WERI-Rb-1 (cell line): ENCODE measurements around the gene SELE.

Source experiments
- DNase-seq: peaks from one replicate; pipeline ENCODE4 v3.0.0-alpha.2; 2020
- H3K27ac ChIP-seq: fragments of 250-450 bp; sonication (Bioruptor Pico); 2 replicates; pipeline ENCODE4 v1.5.1; 2020; ENCODE audit warnings: mild to moderate bottlenecking, moderate library complexity
- H3K27me3 ChIP-seq: fragments of 250-450 bp; sonication (Bioruptor Pico); 2 replicates; pipeline ENCODE4 v1.5.1; 2021; ENCODE audit warnings: mild to moderate bottlenecking, low read depth, moderate library complexity; ENCODE audit not compliant: insufficient read depth, severe bottlenecking
- H3K36me3 ChIP-seq: fragments of 250-450 bp; sonication (Bioruptor Pico); 2 replicates; pipeline ENCODE4 v1.5.1; 2020; ENCODE audit warnings: mild to moderate bottlenecking, moderate library complexity
- H3K4me3 ChIP-seq: 2 replicates; pipeline ENCODE4 v1.5.1; 2011; ENCODE audit warnings: low read depth, mild to moderate bottlenecking, control low read depth, low read length
- H3K9me3 ChIP-seq: fragments of 250-450 bp; sonication (Bioruptor Pico); 2 replicates; pipeline ENCODE4 v1.5.1; 2021; ENCODE audit warnings: mild to moderate bottlenecking, moderate library complexity; ENCODE audit not compliant: severe bottlenecking
- TF ChIP-seq, protein P1 (sequence below): IDR thresholded peaks from 2 replicates; pipeline ENCODE4 v1.5.1; 2011; ENCODE audit warnings: low read depth, mild to moderate bottlenecking, control low read depth, inconsistent platforms, low read length

Gene SELE

DNA sequence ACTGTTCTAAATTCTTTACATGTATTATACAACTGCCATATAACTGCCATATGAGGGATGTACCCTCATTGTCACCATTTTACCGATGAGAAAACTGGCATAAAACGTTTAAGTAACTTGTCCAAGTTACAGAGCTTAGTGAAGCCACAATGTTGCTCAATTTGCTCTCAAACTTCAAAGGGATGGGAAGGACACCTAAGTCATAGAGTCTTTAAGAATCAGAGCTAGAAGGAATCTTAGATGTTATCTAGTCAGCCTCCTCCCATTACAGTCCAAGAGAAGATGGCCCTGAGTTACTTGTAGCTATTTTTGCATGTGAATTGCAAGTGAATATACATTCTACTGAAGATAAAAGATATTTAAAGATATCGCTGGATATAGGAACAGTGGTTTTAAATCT, 54.2 kb downstream of the SELE start:
- Histone ChIP-seq H3K36me3 (no peaks in the 10 kb centered on the region), H3K9me3 (no peaks in the 10 kb centered on the region), H3K4me3 (no peak overlapping the region), H3K27me3 (no peaks in the 10 kb centered on the region), H3K27ac (no peak overlapping the region)
- no peak for DNase-seq
- TF ChIP-seq, protein P1, sequence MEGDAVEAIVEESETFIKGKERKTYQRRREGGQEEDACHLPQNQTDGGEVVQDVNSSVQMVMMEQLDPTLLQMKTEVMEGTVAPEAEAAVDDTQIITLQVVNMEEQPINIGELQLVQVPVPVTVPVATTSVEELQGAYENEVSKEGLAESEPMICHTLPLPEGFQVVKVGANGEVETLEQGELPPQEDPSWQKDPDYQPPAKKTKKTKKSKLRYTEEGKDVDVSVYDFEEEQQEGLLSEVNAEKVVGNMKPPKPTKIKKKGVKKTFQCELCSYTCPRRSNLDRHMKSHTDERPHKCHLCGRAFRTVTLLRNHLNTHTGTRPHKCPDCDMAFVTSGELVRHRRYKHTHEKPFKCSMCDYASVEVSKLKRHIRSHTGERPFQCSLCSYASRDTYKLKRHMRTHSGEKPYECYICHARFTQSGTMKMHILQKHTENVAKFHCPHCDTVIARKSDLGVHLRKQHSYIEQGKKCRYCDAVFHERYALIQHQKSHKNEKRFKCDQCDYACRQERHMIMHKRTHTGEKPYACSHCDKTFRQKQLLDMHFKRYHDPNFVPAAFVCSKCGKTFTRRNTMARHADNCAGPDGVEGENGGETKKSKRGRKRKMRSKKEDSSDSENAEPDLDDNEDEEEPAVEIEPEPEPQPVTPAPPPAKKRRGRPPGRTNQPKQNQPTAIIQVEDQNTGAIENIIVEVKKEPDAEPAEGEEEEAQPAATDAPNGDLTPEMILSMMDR = no peak

DNA sequence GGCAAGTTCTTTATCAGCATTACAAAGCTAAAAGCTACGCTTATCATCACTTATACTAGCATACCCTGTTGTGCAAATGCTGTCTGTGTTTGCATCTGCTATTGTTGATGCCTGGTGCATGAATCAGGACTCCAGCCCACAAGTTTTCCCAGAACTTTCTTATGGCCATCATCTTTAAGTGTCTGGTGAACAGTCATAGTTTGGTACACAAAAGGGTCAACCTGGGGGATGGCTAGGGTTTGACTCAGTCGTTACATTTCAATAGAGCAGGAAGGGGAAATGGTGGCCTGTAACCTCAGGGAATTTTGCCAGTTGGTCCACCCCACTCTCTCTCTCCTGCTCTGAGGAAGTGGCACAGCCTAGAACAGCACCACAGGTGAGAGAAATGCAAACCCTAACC, 57.9 kb downstream of the SELE start:
- TF ChIP-seq, protein P1 = no peak
- H3K27me3 ChIP-seq = no peaks in the 10 kb centered on the region
- no peak for DNase-seq
- no peaks in the 10 kb centered on the region for H3K9me3 ChIP-seq
- H3K4me3 ChIP-seq = no peak overlapping the region
- no peaks in the 10 kb centered on the region for H3K36me3 ChIP-seq
- no peak overlapping the region for H3K27ac ChIP-seq
